NCI-H1436 (cell line): ENCODE measurements around the gene FAM149B1.
"Not testable (repeated sequence)": the region's sequence is repeated elsewhere in the genome, so short reads cannot be mapped to it uniquely, and the experiment has no call there.

Source experiments
- DNase-seq: peaks from one replicate; lab custom pipeline; 2025; lab: John Stamatoyannopoulos, UW

FAM149B1 gene

GRCh38 chr10:73167783-73168464 is at the start of gene FAM149B1, which contains the start of gene ECD:
Gene FAM149B1, plus strand, starts transcription at chr10:73168119. Its CDS starts 221 bp downstream, at chr10:73168340.
Gene ECD, minus strand, starts transcription at chr10:73168008. Its CDS starts 4,071 bp downstream, at chr10:73163937.
- peak; percentile 88 for DNase-seq

- no peak for DNase-seq
These were observed 48.5 kb upstream of the FAM149B1 start for GRCh38 chr10:73119457-73119856.

DNA sequence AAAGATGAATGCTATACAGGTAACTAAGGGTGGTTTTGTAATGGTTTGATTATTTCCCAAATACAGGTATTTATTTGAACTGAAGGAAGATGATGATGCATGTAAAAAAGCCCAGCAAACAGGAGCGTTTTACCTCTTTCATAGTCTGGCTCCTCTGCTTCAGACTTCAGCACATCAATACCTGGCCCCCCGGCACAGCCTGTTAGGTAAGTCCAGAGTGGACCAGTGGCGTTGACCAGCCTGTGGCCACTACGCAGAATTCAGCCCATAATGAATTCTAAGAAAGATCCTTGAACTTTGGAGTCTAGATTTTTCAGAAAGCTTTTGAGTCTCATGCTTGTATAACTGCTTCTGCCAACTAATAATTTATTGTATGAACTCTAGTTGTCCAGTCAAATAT is 48.0 kb upstream of the FAM149B1 start:
- DNase-seq, result no peak

DNA sequence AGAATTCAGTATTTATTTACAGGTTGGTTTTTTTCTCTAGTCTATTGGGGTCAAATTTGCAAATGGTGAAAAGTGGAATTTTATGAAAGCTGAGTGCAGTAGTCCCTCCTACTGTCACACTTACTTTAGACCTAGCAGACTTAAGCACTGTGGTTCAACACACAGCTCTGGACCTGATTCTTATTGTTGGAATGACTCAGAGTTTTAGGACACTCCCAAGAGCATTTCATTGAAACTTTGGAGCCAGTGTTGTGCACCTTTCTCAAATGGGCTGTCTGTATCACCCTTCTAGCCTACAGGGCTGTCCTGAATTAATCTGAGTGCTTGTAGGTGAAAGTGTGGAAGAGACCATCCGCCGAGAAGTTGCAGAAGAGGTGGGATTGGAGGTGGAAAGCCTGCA is 41.6 kb upstream of the FAM149B1 start:
- no peak for DNase-seq

- DNase-seq, result peak; percentile 89
These were observed 36.6 kb upstream of the FAM149B1 start for GRCh38 chr10:73131301-73131700.

- no peak for DNase-seq
These were observed 35.8 kb upstream of the FAM149B1 start for GRCh38 chr10:73131913-73132686.

DNA sequence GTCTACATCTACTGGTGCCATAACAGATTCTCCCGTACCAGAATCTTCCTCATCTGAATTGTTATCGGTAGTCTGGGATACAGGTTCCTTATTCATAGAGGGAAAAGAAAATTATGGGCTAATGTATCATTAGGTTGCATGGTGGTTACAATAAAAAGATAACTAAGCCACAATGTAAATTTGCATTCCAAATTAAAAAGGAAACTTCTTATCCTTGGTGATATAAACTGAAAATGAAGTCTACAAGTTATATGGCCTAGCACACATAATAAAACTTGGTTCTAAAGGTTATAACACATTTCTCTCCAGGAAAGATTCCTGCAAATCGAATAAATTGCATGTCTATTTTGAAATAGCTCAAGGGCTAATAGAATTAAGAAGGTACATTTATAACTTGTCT is 33.2 kb upstream of the FAM149B1 start:
- DNase-seq, result no peak

- no peak for DNase-seq
These were observed 31.3 kb upstream of the FAM149B1 start for GRCh38 chr10:73136627-73137026.

DNA sequence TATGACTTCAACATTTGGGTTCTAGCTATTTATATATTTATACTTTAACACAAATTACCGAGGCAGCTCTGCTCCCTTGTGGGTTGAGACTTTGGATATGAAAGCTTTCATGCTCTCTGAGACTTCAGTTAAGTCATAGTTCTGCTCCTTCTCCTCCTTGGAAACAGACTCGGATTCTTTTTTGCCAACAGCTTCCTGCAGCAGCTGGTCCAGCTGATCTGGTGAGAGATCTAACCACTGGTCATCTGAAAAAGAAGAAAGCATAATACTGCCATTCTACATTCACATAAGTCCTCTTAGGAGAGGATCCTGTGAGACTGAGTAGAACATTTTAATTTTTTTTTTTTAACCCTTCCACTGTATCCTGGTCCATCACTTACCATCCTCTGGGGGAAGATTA is 28.7 kb upstream of the FAM149B1 start:
- DNase-seq, result no peak

- no peak for DNase-seq
These were observed 26.3 kb upstream of the FAM149B1 start for GRCh38 chr10:73141603-73142002.

GRCh38 chr10:73150633-73151413 is 17.1 kb upstream of the FAM149B1 start:
- DNase-seq, result not testable (repeated sequence)

- DNase-seq, result no peak
These were observed 15.9 kb upstream of the FAM149B1 start for GRCh38 chr10:73152009-73152408.

- no peak for DNase-seq
These were observed 11.9 kb upstream of the FAM149B1 start for GRCh38 chr10:73156054-73156453.

DNA sequence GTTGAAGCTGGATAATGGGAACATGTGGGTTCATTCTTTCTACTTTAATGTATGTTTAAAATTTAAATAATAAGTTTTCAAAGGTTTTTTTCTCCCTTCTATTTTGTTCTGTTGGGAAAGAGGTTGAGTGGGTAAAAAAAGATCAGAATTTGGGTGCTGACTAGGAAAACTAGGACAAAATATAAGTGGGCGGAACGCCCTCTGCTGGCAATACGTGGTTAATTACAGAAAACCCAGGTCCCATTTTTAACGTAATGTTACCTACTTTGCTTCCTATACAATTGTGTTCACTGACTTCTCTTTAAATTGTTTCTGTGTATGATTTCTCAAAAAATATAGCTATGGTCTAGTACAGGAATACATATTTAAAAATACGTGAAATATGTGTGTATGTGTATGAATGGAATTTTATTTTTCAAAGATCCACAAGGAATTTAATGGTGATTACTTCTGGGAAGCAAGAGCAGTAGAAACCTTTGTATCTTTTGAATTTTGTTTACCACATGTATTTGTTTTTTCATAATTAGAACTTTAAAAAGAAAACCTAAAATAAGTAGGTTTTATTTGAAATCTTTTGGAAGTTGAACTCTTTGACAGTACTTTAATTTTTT is 8.8 kb upstream of the FAM149B1 start:
- DNase-seq, result peak; percentile 36

- no peak for DNase-seq
These were observed 6.8 kb upstream of the FAM149B1 start for GRCh38 chr10:73161079-73161478.

- no peak for DNase-seq
These were observed 6.3 kb upstream of the FAM149B1 start for GRCh38 chr10:73161662-73162061.

GRCh38 chr10:73163096-73163495 is 4.8 kb upstream of the FAM149B1 start:
- DNase-seq, result no peak

DNA sequence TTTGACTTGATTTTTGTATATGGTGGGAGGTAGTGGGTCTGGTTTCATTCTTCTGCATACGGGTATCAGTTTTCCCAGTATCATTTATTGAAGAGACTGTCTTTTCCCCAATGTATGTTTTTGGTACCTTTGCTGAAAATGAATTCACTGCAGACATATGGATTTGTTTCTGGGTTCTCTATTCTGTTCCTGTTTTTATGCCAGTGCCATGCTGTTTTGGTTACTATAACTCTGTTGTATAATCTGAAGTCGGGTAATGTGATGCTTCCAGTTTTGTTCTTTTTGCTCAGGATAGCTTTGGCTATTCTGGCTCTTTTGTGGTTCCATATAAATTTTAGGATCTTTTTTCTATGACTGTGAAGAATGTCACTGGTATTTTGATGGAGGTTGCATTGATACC is 947 bp upstream of the FAM149B1 start:
- DNase-seq, result no peak

GRCh38 chr10:73167458-73167782 is 499 bp upstream of the FAM149B1 start:
- no peak for DNase-seq

DNA sequence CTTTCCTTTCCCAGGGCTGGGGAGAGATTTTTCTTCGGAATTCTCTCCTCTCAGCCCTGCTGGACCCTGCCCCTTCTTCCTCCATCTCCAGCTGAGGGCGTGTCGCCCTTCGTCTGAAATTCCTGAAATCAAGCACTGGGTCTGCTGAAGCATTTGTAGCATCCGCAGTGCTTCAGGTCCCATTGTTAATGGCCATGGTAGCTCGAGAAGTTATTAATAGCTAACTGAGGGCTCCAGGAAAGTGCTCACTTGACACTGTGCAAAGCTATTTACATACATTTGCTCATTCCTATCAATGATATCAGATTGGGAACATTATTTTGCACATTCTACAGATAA is 515 bp downstream of the FAM149B1 start:
- DNase-seq, result no peak

DNA sequence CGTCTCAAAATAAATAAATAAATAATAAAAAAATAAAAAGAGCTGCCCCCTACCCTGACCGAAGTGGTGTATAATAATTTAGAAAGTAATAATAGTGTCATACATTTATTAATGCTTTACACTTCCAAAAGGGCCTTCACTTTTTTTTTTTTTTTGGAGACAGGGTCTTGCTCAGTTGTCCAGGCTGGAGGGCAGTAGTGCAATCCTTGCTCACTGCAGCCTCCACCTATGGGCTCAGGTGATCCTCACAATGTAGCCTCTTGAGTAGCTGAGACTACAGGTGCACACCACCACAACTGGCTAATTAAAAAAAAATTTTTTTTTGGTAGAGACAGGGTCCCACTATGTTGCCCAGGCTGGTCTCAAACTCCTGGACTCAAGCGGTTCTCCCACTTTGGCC is 1.4 kb downstream of the FAM149B1 start:
- no peak for DNase-seq

DNA sequence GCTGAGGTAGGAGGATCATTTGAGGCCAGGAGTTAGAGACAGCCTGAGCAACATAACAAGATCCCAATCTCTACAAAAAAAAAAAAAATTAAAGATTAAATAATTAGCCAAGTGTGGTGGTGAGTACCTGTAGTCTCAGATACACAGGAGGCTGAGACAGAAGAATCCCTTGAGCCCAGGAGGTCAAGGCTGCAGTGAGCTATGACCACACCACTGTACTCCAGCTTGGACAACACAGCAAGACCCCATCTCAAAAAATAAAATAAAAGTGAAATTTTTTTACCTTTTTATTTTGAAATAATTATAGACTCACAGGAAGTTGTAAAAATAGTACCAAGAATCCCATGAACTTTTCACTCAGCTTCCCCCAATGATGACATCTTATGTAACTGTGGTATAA is 4.9 kb downstream of the FAM149B1 start:
- no peak for DNase-seq
